Measurements from ENCODE around the gene SORCS2.

The SORCS2 gene

DNA sequence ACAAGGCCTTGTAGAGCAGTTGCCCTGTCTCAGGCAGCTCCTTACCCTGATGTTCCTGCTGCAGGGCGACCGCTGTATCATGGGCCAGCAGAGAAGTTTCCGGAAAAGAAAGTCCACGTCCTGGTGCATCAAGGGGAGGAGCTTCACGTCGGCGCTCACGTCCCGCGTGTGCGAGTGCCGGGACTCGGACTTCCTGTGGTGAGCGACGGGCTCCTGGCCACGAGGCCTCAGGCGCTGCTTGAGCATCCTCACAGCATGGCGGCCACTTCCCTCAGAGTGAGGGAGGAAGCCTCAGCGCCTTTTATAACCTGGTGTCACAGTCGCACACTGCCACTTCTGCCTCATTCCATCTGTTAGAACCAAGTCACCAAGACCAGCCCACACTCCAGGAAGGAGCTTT lies 521.8 kb downstream of the SORCS2 start:
- Mint-ChIP-seq H3K27ac (no peak overlapping the region), H3K9me3 (no peaks in the 10 kb centered on the region)
- intact Hi-C loops (cut with micrococcal nuclease) = no loop called here

DNA sequence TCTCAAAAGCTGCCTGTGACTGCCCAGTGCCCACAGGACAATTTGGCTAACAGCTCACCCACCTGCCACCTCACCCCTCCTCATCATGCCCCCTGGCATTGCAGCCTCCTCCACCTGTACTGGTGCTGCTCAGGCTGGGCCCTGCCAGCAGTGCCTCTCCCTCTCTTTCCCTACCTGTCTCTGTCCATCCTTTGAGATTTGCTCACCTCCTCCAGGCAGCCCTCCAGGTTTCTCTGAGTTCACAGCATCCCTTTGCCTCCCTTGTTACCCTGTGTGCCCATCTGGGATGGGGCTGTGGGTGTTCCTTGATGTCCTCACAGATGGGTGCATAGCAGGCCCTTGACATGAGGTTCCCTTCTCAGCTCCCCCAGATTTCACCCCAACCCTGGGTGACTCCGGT lies 522.4 kb downstream of the SORCS2 start:
- Mint-ChIP-seq H3K9me3 (no peaks in the 10 kb centered on the region), H3K36me3 (ENCODE audit: low read depth) (no peaks in the 10 kb centered on the region), H3K27me3 (peaks cover 29% of the 10 kb centered on the region), H3K4me3 (no peak overlapping the region), H3K27ac (no peak overlapping the region), H3K4me1 (ENCODE audit: low read depth) (peaks cover 19% of the 10 kb centered on the region)
- intact Hi-C loops (cut with micrococcal nuclease) = no loop called here

More for the DNA sequence above, 521.8 kb downstream of the SORCS2 start:
- no peak overlapping the region for H3K4me3 Mint-ChIP-seq
- peaks cover 27% of the 10 kb centered on the region for H3K27me3 Mint-ChIP-seq
- H3K4me1 Mint-ChIP-seq (ENCODE audit: low read depth) = peaks cover 19% of the 10 kb centered on the region
- H3K36me3 Mint-ChIP-seq (ENCODE audit: low read depth) = no peaks in the 10 kb centered on the region

DNA sequence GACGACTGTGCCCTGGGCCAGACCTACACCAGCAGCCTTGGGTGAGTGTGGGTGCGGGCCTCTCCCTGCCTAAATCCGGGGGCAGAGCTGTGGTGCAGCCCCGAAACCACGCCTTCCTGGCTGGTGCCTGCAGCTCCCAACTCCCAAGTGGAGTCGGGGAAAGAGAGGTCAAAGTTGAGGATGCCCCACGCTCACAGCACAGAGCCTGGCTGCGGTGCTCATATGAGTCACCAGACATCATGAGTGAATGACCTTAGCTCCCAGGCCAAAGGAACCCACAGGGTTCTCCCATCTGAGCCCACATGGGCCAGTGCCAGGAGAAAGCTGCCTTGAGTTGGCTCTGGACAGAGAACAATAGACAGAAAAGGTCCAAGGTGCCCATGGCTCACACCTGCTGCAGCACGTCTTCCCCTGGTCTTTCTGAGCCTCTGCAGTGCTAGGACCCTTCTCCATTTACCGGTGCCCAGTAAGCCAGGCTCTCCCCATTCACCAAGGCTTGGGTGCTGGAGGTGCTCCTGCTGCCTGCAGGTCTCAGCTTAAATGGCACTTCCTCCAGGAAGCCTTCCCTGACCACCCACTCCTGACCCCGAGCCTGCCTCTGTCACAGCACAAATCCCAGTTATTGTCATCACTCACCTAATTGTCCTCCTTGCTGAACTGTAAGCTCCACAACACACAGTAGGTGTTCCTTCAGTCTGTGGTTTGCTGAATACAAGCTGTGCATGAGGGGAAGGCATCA lies 523.1 kb downstream of the SORCS2 start:
- H3K27me3 Mint-ChIP-seq = peaks cover 34% of the 10 kb centered on the region
- H3K27ac Mint-ChIP-seq = no peak overlapping the region
- H3K4me1 Mint-ChIP-seq (ENCODE audit: low read depth) = peaks cover 19% of the 10 kb centered on the region
- H3K9me3 Mint-ChIP-seq = no peaks in the 10 kb centered on the region
- H3K36me3 Mint-ChIP-seq (ENCODE audit: low read depth) = no peaks in the 10 kb centered on the region
- intact Hi-C loops (cut with micrococcal nuclease) = no loop called here
- no peak overlapping the region for H3K4me3 Mint-ChIP-seq

DNA sequence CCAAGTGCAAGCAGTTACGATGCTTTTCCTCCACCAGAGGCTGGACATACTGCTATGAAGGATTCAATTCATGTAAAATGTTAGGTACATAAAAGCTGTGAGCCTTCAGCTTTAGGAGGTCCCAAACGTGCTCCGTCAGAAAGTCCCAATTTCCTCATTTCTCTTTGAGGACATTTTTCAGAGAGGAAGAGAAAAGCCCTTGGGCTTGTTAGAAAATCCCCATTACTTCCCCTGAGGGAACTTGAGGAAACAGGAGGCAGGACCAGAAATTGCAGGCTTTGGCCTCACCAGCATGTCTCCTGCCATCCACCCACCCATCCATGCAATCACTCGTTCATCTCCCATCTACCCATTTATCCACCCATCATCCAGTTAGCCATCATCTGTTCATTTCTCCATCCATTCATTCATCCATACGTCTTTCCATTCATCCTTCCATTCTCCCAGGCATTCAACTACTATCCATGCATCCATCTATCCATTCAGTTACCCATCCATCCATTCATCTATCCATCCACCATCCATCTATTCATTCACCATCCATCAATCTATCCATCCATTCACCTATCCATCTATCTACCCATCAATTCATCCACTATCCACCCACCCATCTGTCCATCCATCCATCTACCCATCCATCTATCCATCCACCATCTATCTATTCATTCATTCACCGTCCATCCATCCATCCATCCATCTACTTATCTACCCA lies 523.8 kb downstream of the SORCS2 start:
- intact Hi-C loops (cut with micrococcal nuclease) = no loop called here
- Mint-ChIP-seq H3K36me3 (ENCODE audit: low read depth) (no peaks in the 10 kb centered on the region), H3K4me3 (no peak overlapping the region), H3K4me1 (ENCODE audit: low read depth) (peaks cover 19% of the 10 kb centered on the region), H3K9me3 (no peaks in the 10 kb centered on the region), H3K27ac (no peak overlapping the region), H3K27me3 (peaks cover 36% of the 10 kb centered on the region)

DNA sequence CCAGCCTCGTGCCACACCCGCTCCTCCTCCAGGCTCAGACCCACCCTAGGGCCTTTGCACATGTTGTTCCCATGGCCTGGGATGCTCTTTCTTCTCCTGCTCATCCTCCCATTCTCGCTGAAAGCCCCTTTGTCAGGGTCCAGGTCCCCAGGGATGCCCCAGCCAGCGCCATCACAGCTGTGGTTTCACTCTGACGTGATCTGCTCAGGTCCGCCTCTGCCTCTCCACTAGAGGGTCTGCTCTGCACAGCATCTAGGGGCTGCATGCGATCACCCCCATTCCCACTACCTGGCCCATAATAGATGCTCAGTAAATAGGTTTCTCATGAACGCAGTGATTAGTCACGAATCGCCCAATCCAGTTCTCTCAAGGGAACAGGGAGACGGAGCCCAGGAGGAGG lies 524.8 kb downstream of the SORCS2 start:
- no peak overlapping the region for H3K27ac Mint-ChIP-seq
- peaks cover 19% of the 10 kb centered on the region for H3K4me1 Mint-ChIP-seq (ENCODE audit: low read depth)
- no peaks in the 10 kb centered on the region for H3K36me3 Mint-ChIP-seq (ENCODE audit: low read depth)
- peaks cover 40% of the 10 kb centered on the region for H3K27me3 Mint-ChIP-seq
- intact Hi-C loops (cut with micrococcal nuclease) = no loop called here
- no peak overlapping the region for H3K4me3 Mint-ChIP-seq
- H3K9me3 Mint-ChIP-seq = no peaks in the 10 kb centered on the region

DNA sequence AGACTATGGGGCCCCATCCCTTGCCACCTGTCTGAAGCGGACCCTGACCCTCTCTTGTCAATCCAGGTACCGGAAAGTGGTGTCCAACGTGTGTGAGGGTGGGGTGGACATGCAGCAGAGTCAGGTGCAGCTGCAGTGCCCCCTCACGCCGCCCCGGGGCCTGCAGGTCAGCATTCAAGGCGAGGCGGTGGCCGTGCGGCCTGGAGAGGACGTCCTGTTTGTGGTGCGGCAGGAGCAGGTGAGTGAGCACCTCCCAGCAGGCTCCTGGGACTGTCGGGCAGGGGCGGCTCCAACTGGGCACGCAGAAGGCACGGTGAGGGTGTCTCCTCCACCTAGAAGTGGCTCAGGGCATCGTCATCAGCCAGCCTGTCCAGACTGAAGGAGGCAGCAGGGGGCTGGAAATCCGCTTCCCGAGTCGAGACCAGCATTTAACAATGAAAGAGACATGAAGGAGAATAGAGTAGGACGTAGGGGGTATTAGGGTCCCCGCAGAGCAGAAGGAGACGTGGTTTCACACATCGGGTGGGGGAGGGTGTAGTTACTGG lies 525.7 kb downstream of the SORCS2 start:
- H3K27me3 Mint-ChIP-seq = peaks cover 47% of the 10 kb centered on the region
- intact Hi-C loops (cut with micrococcal nuclease) = loop anchor here (2.0 kb wide), 1 partner anchor 525 kb away; the partner anchor contains the start of gene SORCS2
- no peaks in the 10 kb centered on the region for H3K36me3 Mint-ChIP-seq (ENCODE audit: low read depth)
- no peak overlapping the region for H3K27ac Mint-ChIP-seq
- H3K4me3 Mint-ChIP-seq = no peak overlapping the region
- H3K9me3 Mint-ChIP-seq = no peaks in the 10 kb centered on the region
- peaks cover 26% of the 10 kb centered on the region for H3K4me1 Mint-ChIP-seq (ENCODE audit: low read depth)

DNA sequence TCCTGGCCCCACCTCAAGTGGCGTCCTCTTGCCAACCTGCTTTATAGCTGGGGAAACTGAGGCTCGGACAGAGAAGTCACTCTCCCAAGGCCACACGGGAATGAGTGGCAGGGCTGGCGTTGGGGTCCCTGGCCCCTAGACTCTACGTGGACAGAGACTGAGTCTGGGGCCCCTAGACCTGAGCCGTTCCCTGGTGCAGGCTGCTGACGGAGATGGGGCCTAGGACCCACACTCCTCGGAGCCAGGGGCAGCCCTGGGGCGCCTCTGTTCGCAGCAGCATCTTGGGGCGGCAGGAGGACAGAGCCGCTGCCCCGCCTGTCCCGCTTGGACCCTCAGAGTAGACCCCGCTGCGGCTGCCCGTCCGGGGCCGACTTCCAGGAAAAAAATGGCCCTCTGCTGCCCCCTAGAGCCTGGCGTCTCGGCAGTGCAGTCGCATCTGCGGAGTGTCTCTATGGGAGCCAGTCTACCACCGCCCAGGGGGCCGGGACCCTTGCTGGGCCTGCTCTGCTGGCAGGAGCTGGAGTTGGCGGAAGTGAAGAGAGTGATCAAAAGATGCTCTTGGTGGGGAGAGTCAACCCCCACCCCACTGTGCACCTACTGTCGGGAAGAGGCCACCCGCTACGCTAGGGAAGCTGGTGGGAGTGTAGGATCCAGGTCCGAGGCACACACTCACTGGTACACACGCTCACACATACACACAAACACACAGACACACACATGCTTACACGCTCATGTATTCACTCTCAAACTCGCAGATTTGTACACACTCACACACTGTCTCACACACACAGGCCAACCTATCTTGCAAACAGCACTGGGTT lies 527.2 kb downstream of the SORCS2 start:
- peaks cover 49% of the 10 kb centered on the region for H3K27me3 Mint-ChIP-seq
- no peak overlapping the region for H3K27ac Mint-ChIP-seq
- H3K9me3 Mint-ChIP-seq = peaks cover 6% of the 10 kb centered on the region
- intact Hi-C loops (cut with micrococcal nuclease) = loop anchor here (2.0 to 5.0 kb wide), 2 partner anchors 83 to 527 kb away; partner anchors contain the start of gene SORCS2
- peaks cover 26% of the 10 kb centered on the region for H3K4me1 Mint-ChIP-seq (ENCODE audit: low read depth)
- no peak overlapping the region for H3K4me3 Mint-ChIP-seq
- no peaks in the 10 kb centered on the region for H3K36me3 Mint-ChIP-seq (ENCODE audit: low read depth)

DNA sequence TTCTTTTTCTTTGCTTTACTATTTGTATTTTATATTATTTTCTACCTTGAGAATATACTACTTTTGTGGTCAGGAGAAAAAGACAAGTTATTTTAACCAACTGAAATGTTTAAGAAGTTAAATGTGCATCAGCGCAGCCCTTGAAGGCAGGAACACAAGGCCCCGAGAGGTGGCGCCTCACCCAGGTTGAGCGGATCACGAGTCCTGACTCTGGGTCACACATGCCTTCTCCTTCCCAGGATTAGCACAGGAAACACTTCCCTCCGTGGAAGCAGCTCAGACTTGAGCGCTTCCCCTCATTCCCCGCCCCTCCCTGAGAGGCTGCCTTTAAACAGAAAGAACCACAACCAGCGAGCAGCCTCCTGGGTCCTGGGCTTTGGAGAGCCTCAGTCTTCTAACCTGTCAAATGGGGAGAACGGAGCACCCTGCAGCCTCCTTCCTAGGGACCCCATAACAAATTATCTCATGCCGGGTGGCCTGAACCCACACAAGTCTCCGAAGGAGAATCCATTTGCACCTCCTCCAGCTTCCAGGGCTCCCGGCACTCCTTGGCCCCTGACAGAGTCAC lies 529.7 kb downstream of the SORCS2 start:
- H3K9me3 Mint-ChIP-seq = peaks cover 11% of the 10 kb centered on the region
- H3K27me3 Mint-ChIP-seq = peaks cover 43% of the 10 kb centered on the region
- no peaks in the 10 kb centered on the region for H3K36me3 Mint-ChIP-seq (ENCODE audit: low read depth)
- no peak overlapping the region for H3K4me3 Mint-ChIP-seq
- intact Hi-C loops (cut with micrococcal nuclease) = loop anchor here (5.0 kb wide), 1 partner anchor 80 kb away; no protein-coding TSS in a partner anchor
- H3K4me1 Mint-ChIP-seq (ENCODE audit: low read depth) = peaks cover 7% of the 10 kb centered on the region
- no peak overlapping the region for H3K27ac Mint-ChIP-seq

DNA sequence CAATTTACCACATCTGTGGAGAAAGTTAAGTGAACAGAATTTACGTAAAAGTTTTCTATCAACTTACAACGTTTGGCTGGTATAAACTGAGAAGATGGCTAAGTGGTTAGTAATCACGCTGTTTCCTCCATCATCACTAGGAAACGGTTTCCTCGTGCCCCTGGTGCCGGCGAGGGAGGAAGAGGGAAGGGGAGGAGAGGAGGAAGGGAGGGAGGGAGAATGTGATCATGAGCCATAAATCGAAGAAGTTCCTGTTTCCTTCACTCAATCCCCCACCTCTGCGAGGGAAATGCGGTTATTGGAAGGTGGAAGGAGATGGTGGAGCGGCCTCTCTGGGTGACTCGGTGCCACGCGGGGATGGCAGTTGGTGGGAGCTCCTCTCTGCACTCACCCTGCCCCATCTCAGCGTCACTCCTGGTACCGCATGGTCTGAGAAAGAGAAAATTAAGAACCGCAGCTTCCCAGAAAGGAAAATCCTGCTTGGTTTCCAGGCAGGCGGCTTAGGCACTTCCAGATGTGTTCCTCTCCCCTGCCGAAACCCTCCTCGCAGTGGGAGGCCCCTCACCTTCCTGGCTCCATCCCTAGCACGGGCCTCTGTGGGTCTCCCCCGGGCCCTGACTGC lies 530.5 kb downstream of the SORCS2 start:
- Mint-ChIP-seq H3K4me3 (no peak overlapping the region), H3K36me3 (ENCODE audit: low read depth) (no peaks in the 10 kb centered on the region), H3K4me1 (ENCODE audit: low read depth) (peaks cover 7% of the 10 kb centered on the region), H3K27ac (no peak overlapping the region), H3K27me3 (peaks cover 35% of the 10 kb centered on the region), H3K9me3 (peaks cover 11% of the 10 kb centered on the region)
- intact Hi-C loops (cut with micrococcal nuclease) = loop anchor here (5.0 kb wide), 1 partner anchor 79 kb away; no protein-coding TSS in a partner anchor

DNA sequence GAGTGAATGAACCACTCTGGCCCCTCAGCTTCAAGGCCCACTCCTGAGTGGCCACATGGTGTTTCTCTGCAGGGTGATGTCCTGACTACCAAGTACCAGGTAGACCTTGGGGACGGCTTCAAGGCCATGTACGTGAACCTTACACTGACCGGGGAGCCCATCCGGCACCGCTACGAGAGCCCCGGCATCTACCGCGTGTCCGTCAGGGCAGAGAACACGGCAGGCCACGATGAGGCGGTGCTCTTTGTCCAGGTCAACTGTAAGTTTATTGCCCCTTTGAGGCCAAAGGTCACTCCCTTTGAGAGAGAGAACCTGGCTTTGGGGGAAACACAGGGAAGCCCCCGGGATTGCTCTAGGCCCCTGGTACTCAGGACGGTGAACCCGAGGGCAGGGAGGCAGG lies 531.3 kb downstream of the SORCS2 start:
- peaks cover 7% of the 10 kb centered on the region for H3K4me1 Mint-ChIP-seq (ENCODE audit: low read depth)
- peaks cover 11% of the 10 kb centered on the region for H3K9me3 Mint-ChIP-seq
- no peak overlapping the region for H3K4me3 Mint-ChIP-seq
- peaks cover 31% of the 10 kb centered on the region for H3K27me3 Mint-ChIP-seq
- H3K27ac Mint-ChIP-seq = no peak overlapping the region
- intact Hi-C loops (cut with micrococcal nuclease) = loop anchor here (5.0 kb wide), 1 partner anchor 79 kb away; no protein-coding TSS in a partner anchor
- H3K36me3 Mint-ChIP-seq (ENCODE audit: low read depth) = no peaks in the 10 kb centered on the region

DNA sequence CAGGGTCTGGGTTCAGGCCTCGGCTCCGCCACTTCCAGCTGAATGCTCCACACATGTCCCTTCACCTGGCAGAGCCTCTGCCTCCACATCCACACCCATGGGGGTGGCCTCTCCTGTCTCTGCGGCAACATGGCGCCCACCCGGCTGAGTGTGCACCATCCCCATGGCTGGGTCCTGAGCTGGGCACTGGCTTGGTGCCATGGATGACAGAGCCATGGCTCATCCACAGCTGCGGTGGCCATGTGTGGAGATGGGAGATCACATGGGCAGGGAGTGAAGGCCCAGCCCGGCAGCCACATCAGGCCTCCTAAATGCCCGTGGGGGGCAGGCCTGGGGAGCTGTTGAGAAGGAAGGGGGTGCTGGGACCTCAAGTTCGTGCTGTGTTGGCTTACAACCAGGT lies 533.6 kb downstream of the SORCS2 start:
- peaks cover 17% of the 10 kb centered on the region for H3K27me3 Mint-ChIP-seq
- intact Hi-C loops (cut with micrococcal nuclease) = no loop called here
- H3K4me3 Mint-ChIP-seq = no peak overlapping the region
- H3K4me1 Mint-ChIP-seq (ENCODE audit: low read depth) = peaks cover 7% of the 10 kb centered on the region
- H3K9me3 Mint-ChIP-seq = peaks cover 11% of the 10 kb centered on the region
- no peaks in the 10 kb centered on the region for H3K36me3 Mint-ChIP-seq (ENCODE audit: low read depth)
- no peak overlapping the region for H3K27ac Mint-ChIP-seq

DNA sequence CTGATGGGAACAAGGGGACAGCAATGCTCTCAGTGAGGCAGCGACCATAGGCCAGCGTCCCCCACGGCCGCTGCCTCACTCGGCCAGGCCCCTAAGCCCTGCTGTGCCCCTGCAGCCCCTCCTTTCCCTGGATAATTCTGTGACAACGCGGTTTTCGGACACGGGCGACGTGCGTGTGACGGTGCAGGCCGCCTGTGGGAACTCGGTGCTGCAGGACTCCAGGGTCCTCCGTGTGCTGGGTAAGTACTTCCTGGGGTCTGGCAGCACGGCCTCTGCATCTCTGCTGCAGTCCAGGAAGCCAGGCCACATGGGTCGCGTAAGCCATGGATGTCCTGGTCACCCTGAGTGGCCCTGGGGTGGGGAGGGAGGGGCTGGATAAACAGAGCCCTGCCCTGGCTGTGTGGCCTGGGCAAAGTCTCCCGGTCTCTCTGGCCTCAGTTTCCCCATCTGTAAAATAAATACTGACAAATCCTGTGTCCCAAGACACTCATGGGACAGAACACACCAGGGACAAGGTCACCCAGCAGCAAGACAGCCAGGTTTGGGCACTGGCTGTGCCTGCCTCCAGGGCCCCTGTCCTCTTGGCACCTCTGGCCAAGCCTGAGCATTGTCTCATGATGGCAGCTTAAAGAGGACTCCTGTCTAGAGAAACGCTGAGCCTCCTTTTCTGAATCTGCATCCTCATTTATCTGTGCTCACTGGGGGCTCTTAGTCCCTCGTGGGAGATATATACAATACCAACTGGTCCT lies 534.5 kb downstream of the SORCS2 start:
- Mint-ChIP-seq H3K36me3 (ENCODE audit: low read depth) (no peaks in the 10 kb centered on the region), H3K27ac (no peak overlapping the region), H3K27me3 (peaks cover 16% of the 10 kb centered on the region), H3K4me1 (ENCODE audit: low read depth) (peaks cover 7% of the 10 kb centered on the region), H3K4me3 (no peak overlapping the region), H3K9me3 (peaks cover 11% of the 10 kb centered on the region)
- intact Hi-C loops (cut with micrococcal nuclease) = no loop called here

All from dendritic cell treated with granulocyte-macrophage colony-stimulating factor and Interleukin-4, amounts not matched to agents 40 ng/mL and 50 ng/mL, for 4 days (primary cell).